Measurements from ENCODE around the gene SBF2.

Gene SBF2

GRCh38 chr11:10322830-10323792 lies 29.1 kb upstream of the SBF2 start:
- no peak overlapping the region for H3K4me3 ChIP-seq (ENCODE audit: low read depth, low read length)
- TF ChIP-seq CTCF (IDR thresholded peaks at IDR 0.05; ENCODE audit: low read depth, low read length), result no peak

- no peak for TF ChIP-seq CTCF (IDR thresholded peaks at IDR 0.05; ENCODE audit: low read depth, low read length)
- H3K4me3 ChIP-seq (ENCODE audit: low read depth, low read length), result no peak overlapping the region
These were observed 28.4 kb upstream of the SBF2 start for GRCh38 chr11:10322401-10322800.

GRCh38 chr11:10320736-10321465 lies 26.9 kb upstream of the SBF2 start:
- no peak overlapping the region for H3K4me3 ChIP-seq (ENCODE audit: low read depth, low read length)
- TF ChIP-seq CTCF (IDR thresholded peaks at IDR 0.05; ENCODE audit: low read depth, low read length), result no peak

GRCh38 chr11:10319702-10320558 lies 25.9 kb upstream of the SBF2 start:
- H3K4me3 ChIP-seq (ENCODE audit: low read depth, low read length), result no peak overlapping the region
- no peak for TF ChIP-seq CTCF (IDR thresholded peaks at IDR 0.05; ENCODE audit: low read depth, low read length)

GRCh38 chr11:10318527-10318802 lies 24.4 kb upstream of the SBF2 start:
- no peak overlapping the region for H3K4me3 ChIP-seq (ENCODE audit: low read depth, low read length)
- TF ChIP-seq CTCF (IDR thresholded peaks at IDR 0.05; ENCODE audit: low read depth, low read length), result no peak

GRCh38 chr11:10317776-10318526 lies 23.9 kb upstream of the SBF2 start:
- no peak for TF ChIP-seq CTCF (IDR thresholded peaks at IDR 0.05; ENCODE audit: low read depth, low read length)
- H3K4me3 ChIP-seq (ENCODE audit: low read depth, low read length), result no peak overlapping the region

Measured in WI38 (cell line).